NCI-H82 treated with DMSO at 0.1 percent for 48 hours (cell line): Measurements from ENCODE around the gene SCN11A.
"Not testable (repeated sequence)": the region's sequence is repeated elsewhere in the genome, so short reads cannot be mapped to it uniquely, and the experiment has no call there.

Experiments
- DNase-seq: peaks from one replicate; lab custom pipeline; 2025; ENCODE audit not compliant: unreplicated experiment; lab: John Stamatoyannopoulos, UW

SCN11A gene

GRCh38 chr3:39067286-39067685, 15.5 kb upstream of the SCN11A start:
- no peak for DNase-seq

GRCh38 chr3:39065197-39065596, 13.5 kb upstream of the SCN11A start:
- no peak for DNase-seq

DNA sequence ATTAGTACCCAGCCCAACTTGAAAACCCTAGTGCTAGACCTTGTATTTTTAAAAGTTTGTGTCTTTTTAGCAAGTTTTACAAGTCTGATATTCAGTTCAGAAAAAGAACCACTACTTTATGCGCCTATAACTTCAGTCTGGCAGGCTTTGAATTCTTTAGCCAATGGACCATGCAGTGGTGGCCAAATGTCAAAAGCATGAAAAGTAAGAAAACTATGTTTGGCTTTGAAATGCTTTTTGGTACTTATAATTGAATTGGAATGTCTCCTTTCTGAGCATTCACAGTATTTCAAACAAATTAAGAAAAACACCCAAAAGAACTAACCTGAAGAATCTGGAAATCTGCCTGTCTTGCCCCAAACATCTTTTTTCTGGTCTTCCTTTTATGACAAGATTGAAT, 12.9 kb upstream of the SCN11A start:
- no peak for DNase-seq

DNA sequence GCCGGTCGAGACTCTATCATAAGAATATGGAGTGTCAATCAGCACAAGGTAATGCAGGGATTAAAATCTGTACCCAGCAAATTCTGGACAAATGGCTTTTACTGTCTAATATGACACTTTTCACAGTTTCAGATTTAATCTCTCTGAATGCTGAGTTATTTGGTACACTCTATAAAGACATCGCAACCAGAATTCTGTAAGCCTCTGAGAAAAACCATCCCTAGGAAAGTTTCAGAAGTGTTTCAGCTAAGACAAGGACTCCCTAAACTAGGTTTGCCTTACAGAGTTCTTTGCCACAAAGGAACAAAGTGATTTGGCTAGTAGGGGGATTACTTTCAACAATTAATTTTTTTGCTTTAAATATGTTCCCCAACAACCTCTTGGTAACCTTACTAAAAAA, 11.4 kb upstream of the SCN11A start:
- no peak for DNase-seq

- DNase-seq, result no peak
Observed at GRCh38 chr3:39062180-39062579, 10.4 kb upstream of the SCN11A start.

DNA sequence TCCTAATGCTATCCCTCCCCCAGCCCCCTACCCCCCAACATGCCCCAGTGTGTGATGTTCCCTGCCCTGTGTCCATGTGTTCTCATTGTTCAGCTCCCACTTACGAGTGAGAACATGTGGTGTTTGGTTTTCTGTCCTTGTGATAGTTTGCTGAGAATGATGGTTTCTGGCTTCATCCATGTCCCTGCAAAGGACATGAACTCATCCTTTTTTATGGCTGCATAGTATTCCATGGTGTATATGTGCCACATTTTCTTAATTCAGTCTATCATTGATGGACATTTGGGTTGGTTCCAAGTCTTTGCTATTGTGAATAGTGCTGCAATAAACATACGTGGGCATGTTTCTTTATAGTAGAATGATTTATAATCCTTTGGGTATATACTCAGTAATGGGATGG, 9.5 kb upstream of the SCN11A start:
- not testable (repeated sequence) for DNase-seq

- no peak for DNase-seq
Observed at GRCh38 chr3:39056151-39056550, 4.4 kb upstream of the SCN11A start.

DNA sequence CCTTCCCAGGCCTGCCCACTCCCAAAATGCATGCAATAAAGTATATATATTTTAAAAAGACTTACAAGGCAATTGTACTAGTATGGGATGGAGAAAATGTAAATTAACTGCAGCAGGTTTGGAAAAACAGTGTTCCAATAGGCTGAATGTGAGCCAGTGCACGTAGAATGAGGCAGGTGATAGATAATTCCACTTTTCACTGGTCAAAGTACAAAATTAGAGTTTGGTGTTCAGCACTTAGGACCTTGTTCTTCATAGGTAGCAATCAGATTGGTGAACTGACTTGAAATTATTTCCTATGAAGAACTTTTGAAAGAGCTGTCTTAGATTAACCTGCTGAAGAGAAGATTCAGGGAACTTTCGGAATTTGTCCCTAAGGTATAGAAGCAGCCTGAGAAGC, 2.0 kb upstream of the SCN11A start:
- DNase-seq, result no peak

DNA sequence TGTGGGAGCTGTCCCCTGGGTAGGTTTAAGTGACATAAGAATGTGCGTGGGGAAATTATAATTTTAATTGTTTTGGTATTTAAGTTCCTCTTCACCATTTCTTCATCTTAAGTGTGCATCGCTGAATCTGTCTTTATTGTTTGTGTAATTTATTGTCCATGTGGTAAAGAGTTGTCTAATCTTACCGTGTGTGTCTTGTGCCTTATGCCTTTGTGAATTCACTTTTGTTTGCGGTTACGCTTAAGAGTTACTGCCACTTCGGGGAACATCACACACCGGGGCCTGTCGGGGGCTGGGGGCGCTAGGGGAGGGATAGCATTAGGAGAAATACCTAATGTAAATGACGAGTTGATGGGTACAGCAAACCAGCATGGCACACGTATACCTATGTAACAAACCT, 839 bp upstream of the SCN11A start:
- DNase-seq, result no peak

DNA sequence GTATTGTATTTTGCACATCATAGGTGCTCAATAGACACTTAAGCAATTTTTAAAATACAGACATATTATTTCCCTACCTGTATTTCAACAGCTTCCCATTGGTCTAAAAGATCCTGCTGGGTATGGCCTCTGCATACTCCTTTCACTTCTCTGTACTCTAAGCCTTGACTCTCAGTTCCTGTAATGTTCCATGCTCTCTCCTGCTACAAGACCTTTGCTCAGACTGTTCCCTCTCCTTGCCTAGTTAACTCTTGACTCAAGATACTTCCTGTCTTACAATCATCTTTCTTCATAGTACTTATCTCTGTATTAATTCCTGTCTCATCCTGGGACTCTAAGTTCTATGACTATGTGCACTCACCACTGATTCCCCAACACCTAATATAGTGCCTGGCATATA, 1.7 kb downstream of the SCN11A start:
- no peak for DNase-seq

DNA sequence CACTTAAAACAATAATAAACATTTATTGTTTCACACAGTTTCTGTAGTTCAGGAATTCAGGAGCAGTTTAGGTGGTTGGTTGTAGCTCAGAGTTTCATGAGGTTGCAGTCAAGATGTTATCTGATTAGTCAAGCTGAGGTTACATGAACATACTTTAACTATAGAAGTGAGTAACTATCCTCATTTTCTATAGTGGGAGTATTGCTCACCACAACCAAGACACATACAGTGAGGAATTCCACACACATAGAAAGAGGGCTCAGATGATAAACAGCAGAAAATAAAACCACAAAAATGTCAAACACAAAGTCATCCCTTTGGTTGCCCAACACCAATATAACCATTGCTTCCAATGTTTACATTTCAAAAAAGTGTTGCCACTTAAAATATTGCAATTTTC, 13.6 kb downstream of the SCN11A start:
- DNase-seq, result no peak

DNA sequence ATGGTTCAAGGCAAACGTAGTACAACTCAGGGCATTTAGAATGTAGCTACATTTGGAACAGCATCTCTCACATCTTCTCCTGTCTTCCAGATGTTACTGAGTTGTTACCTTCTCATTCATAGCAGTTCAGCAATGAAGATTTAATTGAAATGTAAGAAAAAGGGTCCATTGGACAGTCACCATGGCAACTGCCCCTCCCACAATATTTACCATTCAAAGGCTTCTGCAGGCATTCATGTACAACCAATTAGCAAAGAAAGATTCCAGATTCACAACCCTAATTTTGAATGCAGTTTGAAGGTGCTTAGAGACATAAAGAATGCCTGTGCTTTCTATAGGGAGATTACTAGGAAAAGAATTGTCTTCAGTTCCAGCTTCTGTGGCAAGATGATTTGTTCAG, 22.2 kb downstream of the SCN11A start:
- DNase-seq, result no peak

GRCh38 chr3:39028546-39028945, 23.2 kb downstream of the SCN11A start:
- DNase-seq, result no peak

GRCh38 chr3:39025222-39025970, 26.3 kb downstream of the SCN11A start:
- DNase-seq, result no peak

DNA sequence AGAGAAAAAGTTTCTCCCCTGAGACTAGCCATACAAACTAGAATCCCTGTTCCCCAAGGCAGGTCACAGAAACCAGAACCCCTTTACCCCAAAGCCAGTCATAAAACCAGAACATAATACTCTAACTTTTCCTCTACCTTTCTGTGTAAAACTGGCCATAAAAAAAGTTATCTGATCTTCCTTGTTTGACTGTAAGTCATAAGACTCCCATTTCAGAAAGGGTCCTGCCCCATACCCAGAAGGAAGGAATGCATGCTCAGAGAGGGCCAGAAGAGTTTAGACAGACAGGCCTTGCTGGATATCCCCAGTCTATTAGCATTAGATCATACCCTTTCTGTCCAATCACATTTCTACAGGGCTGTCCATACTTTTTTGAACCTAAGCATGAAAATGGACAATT, 27.2 kb downstream of the SCN11A start:
- no peak for DNase-seq

- no peak for DNase-seq
Observed at GRCh38 chr3:39022286-39022630, 29.5 kb downstream of the SCN11A start.

DNA sequence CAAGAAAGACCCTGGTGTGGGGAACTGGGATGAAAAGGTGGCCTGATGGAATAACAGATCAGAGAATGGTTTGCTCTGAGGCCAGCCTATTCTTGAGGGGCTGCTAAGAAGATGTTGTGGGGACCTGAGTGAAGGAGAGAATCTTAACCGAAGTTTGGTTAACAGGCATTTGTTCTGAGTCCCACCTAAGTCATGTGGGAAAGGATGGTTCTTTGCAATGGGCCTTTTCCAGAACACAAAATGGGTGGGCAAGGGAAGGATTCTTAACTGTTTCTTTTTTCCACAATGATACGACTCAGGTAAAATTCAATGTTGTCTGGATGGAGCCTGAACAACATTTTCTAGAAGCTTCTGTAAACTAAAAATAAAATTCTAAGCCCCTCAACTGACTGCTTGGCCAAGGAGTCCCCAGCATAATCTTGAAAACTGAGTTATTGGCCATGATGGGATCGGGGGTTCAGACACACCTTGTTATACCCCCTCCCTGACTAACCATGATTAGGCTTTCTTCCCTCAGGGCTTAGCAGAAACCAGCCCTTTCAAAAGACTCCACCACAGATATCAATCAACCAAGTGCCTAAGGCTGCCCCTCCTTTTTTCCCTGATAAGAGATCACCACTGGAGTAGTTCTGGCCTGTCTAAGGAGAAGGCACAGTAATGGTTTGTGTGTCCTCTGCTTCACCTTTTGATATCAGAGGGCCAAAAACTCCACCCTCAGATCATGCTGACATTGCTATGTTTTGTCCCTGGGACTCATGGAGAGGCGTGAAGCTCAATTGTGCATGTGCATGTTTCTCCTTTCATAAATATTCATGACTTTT, 30.1 kb downstream of the SCN11A start:
- DNase-seq, result no peak

- DNase-seq, result no peak
Observed at GRCh38 chr3:39021029-39021428, 30.7 kb downstream of the SCN11A start.

DNA sequence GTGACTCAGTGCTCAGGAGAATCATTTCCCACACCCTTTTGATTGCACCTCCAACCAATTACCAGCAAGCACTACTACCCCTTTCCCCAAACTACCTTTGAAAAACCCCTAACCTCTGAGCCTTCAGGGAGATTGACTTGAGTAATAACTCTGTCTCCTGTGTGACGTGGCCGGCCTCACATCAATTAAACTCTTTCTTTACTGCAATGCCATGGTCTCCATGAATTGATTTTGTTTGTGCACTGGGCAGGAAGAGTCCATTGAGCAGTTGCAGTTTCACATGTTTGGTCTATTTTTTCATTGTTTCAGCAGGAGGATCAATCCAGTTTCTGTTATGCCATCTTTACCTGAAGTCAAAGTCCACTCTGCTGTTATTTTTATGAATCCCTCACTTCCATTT, 32.4 kb downstream of the SCN11A start:
- DNase-seq, result no peak

DNA sequence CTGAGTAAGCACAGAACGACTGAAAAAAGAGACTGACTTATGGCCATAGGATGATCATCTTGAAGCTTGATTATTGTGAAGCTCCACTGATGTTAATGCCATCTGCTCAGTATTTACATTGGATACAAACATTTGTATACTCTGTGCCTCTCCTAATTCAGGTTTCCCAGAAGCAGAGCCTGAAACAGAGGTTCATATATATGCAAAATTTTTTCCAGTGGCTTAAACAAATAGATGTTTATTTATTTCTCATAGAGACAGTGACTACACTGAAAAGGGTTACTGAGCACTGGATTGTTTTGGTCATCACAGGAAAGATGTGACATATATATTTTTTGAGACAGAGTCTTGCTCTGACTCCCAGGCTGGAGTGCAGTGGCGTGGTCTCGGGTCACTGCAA, 36.3 kb downstream of the SCN11A start:
- DNase-seq, result no peak

GRCh38 chr3:39013921-39014509, 37.7 kb downstream of the SCN11A start:
- DNase-seq, result no peak

GRCh38 chr3:39013289-39013688, 38.5 kb downstream of the SCN11A start:
- DNase-seq, result no peak
